Gastroesophageal sphincter (tissue), 4 donors: ENCODE results near the gene KCNA1. TPM values are rescaled to one million over a fixed set of nuclear protein-coding genes. Genes with fewer than 3 reads are reported as not detected.

Experiments
- ATAC-seq: fragments of 150-250 bp; one replicate; pipeline ENCODE4 v1.9.1; 2016; ENCODE audit warnings: mild to moderate bottlenecking, moderate library complexity
- H3K27ac ChIP-seq, 4 donors: fragments of 200-600 bp; sonication (generic) in 3 of 4; 1 replicate in 3 of 4; 2 replicates in 1 of 4; pipeline ENCODE4 v1.5.1; 2016 to 2019
- H3K27me3 ChIP-seq: fragments of 200-600 bp; sonication (generic); one replicate; pipeline ENCODE4 v1.5.1; 2019
- H3K36me3 ChIP-seq, 2 donors: fragments of 200-600 bp; sonication (generic); one replicate each; pipeline ENCODE4 v1.5.1; 2019; ENCODE audit warnings: control low read depth in 1 of 2
- H3K4me1 ChIP-seq, 3 donors: fragments of 200-600 bp; sonication (generic); 1 replicate in 2 of 3; 2 replicates in 1 of 3; pipeline ENCODE4 v1.5.1; 2016 to 2019; ENCODE audit warnings: control low read depth in 2 of 3
- H3K4me3 ChIP-seq, 2 donors: fragments of 200-600 bp; sonication (generic); one replicate each; pipeline ENCODE4 v1.5.1; 2019; ENCODE audit warnings: mild to moderate bottlenecking in 1 of 2, moderate library complexity in 1 of 2
- H3K9me3 ChIP-seq, 3 donors: fragments of 200-600 bp; sonication (generic); one replicate each; pipeline ENCODE4 v1.5.1; 2017 to 2019; ENCODE audit warnings: control low read depth in 2 of 3
- EP300 ChIP-seq: sonication (generic); formaldehyde crosslinking; IDR thresholded peaks from one replicate; pipeline ENCODE4 v1.6.1; 2017; ENCODE audit warnings: antibody characterized with exemption, mild to moderate bottlenecking
- POLR2A ChIP-seq, 2 donors: fragments of 450-650 bp; IDR thresholded peaks; one replicate each; pipeline ENCODE4 v1.6.1; 2017; ENCODE audit warnings: antibody characterized with exemption in 2 of 2, mild to moderate bottlenecking in 2 of 2, moderate library complexity in 1 of 2
- POLR2AphosphoS5 ChIP-seq: sonication (generic); formaldehyde crosslinking; IDR thresholded peaks from one replicate; pipeline ENCODE4 v1.6.1; 2017; ENCODE audit warnings: antibody characterized with exemption
- WGBS, 2 donors: methylation state at CpG; one replicate each; pipeline ENCODE4 v1.1.5; 2018; ENCODE audit warnings: low coverage in 1 of 2; 5-methylcytosine and 5-hydroxymethylcytosine counted together
- total RNA-seq, 4 donors: library from RNA; depleted of rRNA; stranded (reverse); fragments of >200 nt; gene quantifications; one replicate each; pipeline ENCODE4 v1.1.0, GENCODE V29; 2016
- TF ChIP-seq, protein P1 (sequence below), 4 experiments: fragments of 200-600 bp in 2 of 4; fragments of 450-650 bp in 2 of 4; sonication (generic) in 1 of 4; IDR thresholded peaks; one replicate each; pipeline ENCODE4 v1.5.1; 2017 to 2019; ENCODE audit warnings: antibody characterized with exemption in 4 of 4, mild to moderate bottlenecking in 2 of 4, moderate library complexity in 2 of 4

KCNA1 gene
- total RNA-seq, 4 donors from 2014 or later = 0.08 to 0.13 TPM; not detected in 2

DNA sequence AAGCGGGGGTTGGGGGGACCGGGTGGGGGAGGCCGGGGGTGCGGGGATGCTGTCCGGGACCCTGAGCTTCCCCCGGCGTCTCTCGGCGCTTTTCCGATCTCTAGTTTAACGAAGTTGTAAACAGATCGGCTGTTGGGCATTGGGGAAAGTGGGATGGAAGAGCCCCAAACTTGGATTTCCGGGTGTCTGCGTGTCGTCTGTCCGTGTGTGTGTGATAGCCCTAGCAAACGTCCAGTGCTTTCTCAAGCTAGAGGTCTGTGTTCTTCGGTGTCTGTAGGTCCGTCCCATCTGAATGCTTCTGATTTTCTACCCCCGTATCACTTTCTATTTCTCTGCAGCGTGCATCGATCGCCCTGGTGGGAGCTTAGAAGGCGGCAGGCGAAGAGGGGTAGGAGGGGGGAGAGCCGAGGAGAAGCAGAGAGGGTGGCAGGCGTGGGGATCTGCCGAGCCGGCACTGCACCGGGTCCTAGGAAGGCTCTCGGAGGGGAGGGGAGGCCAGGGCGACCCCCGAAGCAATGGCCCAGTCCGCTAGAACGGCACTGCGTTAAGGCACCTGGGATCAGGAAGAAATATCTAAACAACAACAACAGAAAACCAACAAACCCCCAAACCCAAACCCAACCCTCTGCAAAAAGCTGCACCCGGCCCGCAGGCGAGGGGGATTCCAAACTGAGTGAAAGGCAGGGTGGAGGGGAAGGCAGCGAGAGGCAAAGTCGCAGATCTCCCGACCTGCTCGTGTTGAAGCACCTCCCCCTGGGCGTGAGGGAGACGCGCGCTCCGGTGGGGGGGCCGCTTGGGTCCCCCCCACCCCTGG lies 1.0 kb downstream of the KCNA1 start:
- Histone ChIP-seq H3K27ac (no peak overlapping the region), H3K36me3 (no peaks in the 10 kb centered on the region), H3K9me3 (no peaks in the 10 kb centered on the region), H3K4me3 (peak overlapping the region; percentile 16 to 50), H3K4me1 (peaks cover 0 to 32% (median 21%) of the 10 kb centered on the region in 3 donors), H3K27me3 (peaks cover 90% of the 10 kb centered on the region)
- TF ChIP-seq POLR2AphosphoS5 = no peak
- TF ChIP-seq, protein P1, sequence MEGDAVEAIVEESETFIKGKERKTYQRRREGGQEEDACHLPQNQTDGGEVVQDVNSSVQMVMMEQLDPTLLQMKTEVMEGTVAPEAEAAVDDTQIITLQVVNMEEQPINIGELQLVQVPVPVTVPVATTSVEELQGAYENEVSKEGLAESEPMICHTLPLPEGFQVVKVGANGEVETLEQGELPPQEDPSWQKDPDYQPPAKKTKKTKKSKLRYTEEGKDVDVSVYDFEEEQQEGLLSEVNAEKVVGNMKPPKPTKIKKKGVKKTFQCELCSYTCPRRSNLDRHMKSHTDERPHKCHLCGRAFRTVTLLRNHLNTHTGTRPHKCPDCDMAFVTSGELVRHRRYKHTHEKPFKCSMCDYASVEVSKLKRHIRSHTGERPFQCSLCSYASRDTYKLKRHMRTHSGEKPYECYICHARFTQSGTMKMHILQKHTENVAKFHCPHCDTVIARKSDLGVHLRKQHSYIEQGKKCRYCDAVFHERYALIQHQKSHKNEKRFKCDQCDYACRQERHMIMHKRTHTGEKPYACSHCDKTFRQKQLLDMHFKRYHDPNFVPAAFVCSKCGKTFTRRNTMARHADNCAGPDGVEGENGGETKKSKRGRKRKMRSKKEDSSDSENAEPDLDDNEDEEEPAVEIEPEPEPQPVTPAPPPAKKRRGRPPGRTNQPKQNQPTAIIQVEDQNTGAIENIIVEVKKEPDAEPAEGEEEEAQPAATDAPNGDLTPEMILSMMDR (IDR thresholded peaks at IDR 0.05) = no peak
- TF ChIP-seq EP300 = no peak
- TF ChIP-seq POLR2A (IDR thresholded peaks at IDR 0.05) = no peak
- WGBS, 2 donors = 0 to 11% methylated on average over 5 to 8 of the region's 49 CpGs
- ATAC-seq = no peak

DNA sequence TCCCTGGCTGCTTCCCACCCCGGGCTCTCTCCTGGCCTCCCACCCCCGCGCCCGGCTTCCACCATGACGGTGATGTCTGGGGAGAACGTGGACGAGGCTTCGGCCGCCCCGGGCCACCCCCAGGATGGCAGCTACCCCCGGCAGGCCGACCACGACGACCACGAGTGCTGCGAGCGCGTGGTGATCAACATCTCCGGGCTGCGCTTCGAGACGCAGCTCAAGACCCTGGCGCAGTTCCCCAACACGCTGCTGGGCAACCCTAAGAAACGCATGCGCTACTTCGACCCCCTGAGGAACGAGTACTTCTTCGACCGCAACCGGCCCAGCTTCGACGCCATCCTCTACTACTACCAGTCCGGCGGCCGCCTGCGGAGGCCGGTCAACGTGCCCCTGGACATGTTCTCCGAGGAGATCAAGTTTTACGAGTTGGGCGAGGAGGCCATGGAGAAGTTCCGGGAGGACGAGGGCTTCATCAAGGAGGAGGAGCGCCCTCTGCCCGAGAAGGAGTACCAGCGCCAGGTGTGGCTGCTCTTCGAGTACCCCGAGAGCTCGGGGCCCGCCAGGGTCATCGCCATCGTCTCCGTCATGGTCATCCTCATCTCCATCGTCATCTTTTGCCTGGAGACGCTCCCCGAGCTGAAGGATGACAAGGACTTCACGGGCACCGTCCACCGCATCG lies 1.8 kb downstream of the KCNA1 start:
- no peaks in the 10 kb centered on the region for H3K9me3 ChIP-seq
- no peaks in the 10 kb centered on the region for H3K36me3 ChIP-seq
- H3K27me3 ChIP-seq = peaks cover 82% of the 10 kb centered on the region
- H3K27ac ChIP-seq = no peak overlapping the region
- H3K4me1 ChIP-seq = peaks cover 0 to 32% (median 21%) of the 10 kb centered on the region in 3 donors
- TF ChIP-seq POLR2A (IDR thresholded peaks at IDR 0.05) = no peak
- TF ChIP-seq, protein P1 (IDR thresholded peaks at IDR 0.05) = no peak
- TF ChIP-seq POLR2AphosphoS5 = no peak
- no peak for TF ChIP-seq EP300
- no peak for ATAC-seq
- H3K4me3 ChIP-seq = peak overlapping the region in 1 of 2 donors; percentile 50
- WGBS, 2 donors = 83% methylated on average over 4 of the region's 61 CpGs; no CpG with 5 or more reads in 1 of the 2 donors

DNA sequence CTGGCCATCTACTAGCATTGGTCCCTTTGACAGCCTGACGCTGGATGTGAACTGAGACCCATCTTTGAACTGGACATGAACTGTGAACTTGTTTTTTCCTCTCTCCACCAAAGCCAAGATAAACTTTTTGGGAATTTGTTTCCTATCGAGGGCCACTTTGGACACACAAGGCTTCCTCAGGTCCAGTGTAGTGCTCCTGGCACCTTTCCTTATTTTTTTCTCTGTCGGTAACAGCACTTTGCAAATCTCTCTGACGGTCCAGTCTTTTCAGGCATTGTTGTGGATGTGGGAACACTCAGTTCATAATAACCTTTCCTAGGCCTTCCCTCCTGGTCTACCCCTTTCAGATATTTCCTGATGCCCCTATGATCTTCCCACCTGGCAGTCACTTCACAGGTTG lies 5.0 kb downstream of the KCNA1 start:
- TF ChIP-seq POLR2A (IDR thresholded peaks at IDR 0.05) (no peak), EP300 (no peak), POLR2AphosphoS5 (no peak)
- TF ChIP-seq, protein P1 (IDR thresholded peaks at IDR 0.05) = no peak
- Histone ChIP-seq H3K27ac (no peak overlapping the region), H3K4me3 (no peak overlapping the region), H3K36me3 (no peaks in the 10 kb centered on the region), H3K27me3 (peaks cover 50% of the 10 kb centered on the region), H3K9me3 (no peaks in the 10 kb centered on the region), H3K4me1 (peaks cover 0 to 19% (median 15%) of the 10 kb centered on the region in 3 donors)
- ATAC-seq = no peak
- 86 to 88% methylated on average over 3 to 4 of the region's 4 CpGs for WGBS, 2 donors

DNA sequence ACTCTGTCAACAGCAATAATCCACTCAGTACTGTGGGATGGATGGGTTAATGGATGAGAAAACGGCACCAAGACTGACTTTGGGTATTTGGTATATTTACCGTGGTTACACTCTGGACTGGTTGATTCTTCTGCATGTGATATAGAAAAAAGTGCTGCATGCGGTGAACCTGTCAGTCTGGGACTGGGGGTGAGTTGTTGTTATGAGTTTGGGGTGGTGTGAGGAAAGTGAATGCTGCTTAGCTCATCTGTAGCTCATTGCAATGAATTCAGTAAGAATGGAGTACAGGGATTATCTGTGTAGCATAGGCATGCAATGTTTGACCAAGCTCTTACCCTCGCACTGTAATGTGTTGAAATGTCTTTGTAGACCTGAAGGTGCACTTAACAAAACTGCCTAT lies 6.0 kb downstream of the KCNA1 start:
- no peak for ATAC-seq
- peaks cover 42% of the 10 kb centered on the region for H3K27me3 ChIP-seq
- H3K27ac ChIP-seq = no peak overlapping the region
- peaks cover 0 to 8% (median 6%) of the 10 kb centered on the region in 3 donors for H3K4me1 ChIP-seq
- H3K9me3 ChIP-seq = no peaks in the 10 kb centered on the region
- no peaks in the 10 kb centered on the region for H3K36me3 ChIP-seq
- TF ChIP-seq POLR2A (IDR thresholded peaks at IDR 0.05) (no peak), POLR2AphosphoS5 (no peak), EP300 (no peak)
- TF ChIP-seq, protein P1 (IDR thresholded peaks at IDR 0.05) = no peak
- 78 to 83% methylated on average over 2 to 4 of the region's 4 CpGs for WGBS, 2 donors
- H3K4me3 ChIP-seq = no peak overlapping the region
